Measurements from ENCODE around the gene RSL24D1.
A peak's percentile ranks its signal among the peaks of the same experiment; 100 is the strongest.

Gene RSL24D1

DNA sequence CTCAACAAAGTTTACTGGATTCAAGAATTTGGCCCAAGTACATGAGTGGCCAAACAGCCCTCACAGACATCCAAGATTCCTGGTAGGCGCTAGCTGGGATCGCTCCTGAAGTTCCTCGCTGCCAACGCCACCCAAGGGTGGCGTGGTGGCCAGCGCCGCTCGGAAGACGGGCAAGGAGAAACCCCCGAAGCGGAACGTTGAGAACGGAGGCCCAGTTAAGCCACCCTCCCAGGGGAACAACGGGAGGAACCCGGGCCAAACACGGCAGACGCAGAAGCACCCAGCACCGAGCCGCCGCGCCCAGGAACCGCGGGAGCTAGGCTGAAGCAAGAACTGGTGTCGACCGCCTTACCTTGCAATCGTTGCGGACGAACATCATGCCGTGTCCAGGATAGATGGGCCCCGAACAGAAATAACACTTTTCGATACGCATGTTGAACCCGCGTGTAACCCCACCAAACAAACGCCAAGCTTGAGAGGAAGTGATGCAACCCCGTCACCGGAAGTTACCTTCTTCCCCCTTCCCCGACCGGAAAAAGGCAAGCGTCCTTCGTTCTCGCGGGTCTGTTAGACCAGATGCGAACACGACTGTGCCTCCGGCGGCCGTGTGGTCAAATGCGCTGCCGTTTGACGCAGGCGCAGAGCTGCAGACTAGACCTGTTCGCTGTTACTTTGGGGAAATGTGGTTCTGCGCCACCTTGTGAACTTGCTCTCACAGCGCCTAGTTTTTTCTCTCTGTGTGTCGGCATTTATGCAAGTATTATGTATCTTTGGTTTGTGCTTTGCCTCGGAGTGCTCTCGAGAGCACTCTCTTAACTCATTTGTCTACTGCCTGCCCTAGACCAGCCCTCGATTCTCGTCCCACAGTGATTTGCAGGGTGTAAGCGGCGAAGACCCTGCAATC is at the start of gene RSL24D1:
RSL24D1 (minus strand) TSS at position 484 of the 904 bp plus-strand sequence; CDS start at position 433, 51 bp downstream.
- peak; percentile 92 for DNase-seq (ENCODE audit: low read depth)

DNA sequence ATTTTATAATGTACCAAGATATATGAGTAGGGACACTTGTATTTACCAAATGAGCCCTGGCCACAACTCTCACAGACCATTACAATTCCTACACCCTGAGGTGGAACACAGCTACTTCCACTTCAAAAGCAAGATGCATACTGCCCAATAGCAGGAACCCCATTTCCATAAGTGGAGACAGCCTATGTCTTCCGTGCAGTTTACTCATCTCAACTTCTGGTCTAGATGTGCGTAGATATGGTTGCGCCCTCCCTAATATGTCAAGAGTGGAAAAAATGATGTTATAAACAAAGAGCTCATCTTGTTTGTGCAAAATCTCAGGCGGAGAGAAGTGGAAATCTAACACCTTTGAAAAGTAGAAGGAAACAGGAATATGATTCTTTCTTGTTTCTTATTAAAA is 48.3 kb upstream of the RSL24D1 start:
- no peak for DNase-seq (ENCODE audit: low read depth)

DNA sequence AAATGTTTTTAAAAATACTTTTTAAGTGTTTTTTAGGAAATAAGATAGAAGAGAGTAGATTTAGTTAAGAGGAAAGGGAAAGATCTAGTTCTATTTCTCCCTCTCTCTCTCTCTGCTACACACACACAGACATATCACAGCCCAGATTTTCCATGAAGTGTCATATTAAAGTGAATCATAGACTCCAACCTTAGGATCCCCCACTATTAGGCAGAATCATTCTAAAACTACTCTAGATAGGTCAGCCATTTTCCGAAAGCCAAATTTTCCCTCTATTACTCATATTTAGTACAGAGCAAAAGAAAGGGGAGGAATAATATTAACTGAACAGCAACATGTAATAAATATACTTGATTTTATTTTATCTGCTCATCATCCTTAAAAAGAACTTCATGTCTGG is 45.1 kb upstream of the RSL24D1 start:
- DNase-seq (ENCODE audit: low read depth): no peak

DNA sequence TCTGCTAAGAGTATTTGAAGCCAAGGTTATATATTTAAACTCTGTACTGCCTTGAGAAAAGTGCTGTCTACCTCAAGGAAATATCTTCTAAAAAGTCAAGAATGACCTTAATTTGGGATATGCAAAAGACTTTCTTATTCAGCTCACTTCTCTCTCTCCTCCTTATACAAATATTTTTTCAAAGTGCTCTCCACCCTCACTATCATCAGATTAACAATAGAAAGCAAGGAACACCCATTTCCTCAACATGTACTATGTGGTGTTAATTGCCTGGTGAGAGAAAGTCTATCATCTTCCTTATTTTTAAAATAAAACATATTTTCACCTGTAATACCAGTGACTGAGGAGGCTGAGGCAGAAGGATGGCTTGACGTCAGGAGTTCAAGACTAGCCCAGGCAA is 44.4 kb upstream of the RSL24D1 start:
- DNase-seq (ENCODE audit: low read depth): no peak

DNA sequence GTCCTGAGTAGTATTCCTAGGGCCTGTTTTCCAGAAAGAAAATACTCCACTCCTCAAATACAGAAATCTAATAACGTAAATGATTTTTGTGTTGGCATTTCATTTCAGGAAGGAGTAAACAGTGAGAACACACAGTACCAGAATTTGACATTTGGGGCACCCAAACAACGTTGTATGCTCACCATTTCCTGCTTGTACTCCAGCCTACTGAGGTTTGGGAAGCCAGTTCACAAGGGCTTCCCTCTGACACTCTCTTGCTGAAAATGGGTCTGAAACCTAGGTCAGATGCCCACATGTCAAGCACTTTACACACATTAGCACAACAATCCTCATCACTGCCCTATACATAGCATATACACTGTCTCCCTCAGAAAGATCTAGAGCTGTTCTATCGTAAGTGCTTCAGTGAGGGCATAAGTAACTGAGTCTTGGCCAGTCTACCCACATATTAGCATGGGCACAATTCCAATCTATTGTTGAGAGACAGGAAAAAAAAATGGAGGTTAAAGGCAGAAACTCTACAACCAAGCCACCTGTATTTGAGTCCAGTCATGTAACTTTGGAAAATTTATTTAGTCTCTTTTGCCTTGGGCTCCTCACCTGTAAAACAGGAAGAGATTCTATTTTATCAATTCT is 43.5 kb upstream of the RSL24D1 start:
- DNase-seq (ENCODE audit: low read depth): no peak

DNA sequence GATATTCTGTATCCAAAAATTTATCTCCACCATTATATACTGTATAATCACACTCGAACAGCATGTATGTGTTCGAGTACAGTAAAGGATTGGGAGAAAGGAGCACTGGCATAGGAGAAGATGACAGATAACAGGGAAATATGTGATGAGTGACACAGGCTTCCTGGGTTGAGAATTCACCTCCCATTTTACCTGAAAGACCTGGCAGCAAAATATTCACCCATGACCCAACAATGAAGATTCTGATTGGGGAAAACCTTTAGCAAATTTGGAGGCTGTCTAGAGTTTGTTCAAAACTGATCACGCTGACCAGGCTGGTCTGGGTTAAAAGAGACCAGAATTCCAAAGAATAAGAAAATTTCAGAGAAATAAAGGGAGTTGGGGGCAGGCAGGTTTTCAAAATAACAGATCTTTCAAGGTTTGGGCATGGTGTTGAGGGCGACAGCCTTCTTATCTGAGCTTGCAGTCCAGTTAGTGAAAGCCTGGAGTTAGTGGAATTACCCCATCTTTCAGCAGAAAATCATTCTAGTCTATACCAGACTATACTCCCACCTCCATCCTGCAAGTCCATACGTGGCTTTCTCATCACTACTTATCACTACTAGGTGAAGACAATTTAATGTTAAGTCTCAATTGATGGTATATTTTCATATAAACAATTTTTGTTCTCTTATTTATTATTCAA is 42.8 kb upstream of the RSL24D1 start:
- no peak for DNase-seq (ENCODE audit: low read depth)

DNA sequence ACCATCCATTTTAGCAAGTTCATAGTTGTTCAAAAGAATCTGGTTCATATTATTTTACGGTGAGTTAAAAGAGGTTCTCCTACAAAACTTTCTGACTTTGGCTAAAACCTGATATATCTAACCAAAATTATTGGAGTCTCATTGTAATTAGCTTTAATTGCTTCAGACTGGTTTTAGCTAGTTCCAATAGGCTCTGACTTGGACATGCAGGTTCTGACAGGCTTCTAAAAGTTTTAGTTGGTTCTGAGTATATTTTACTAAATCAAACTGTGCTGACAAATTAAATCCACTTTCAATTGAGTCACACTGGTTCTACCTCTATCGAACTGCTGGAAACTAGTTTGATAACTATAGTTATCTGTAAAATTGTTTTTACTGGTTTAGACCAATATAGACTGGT is 42.1 kb upstream of the RSL24D1 start:
- DNase-seq (ENCODE audit: low read depth): no peak

DNA sequence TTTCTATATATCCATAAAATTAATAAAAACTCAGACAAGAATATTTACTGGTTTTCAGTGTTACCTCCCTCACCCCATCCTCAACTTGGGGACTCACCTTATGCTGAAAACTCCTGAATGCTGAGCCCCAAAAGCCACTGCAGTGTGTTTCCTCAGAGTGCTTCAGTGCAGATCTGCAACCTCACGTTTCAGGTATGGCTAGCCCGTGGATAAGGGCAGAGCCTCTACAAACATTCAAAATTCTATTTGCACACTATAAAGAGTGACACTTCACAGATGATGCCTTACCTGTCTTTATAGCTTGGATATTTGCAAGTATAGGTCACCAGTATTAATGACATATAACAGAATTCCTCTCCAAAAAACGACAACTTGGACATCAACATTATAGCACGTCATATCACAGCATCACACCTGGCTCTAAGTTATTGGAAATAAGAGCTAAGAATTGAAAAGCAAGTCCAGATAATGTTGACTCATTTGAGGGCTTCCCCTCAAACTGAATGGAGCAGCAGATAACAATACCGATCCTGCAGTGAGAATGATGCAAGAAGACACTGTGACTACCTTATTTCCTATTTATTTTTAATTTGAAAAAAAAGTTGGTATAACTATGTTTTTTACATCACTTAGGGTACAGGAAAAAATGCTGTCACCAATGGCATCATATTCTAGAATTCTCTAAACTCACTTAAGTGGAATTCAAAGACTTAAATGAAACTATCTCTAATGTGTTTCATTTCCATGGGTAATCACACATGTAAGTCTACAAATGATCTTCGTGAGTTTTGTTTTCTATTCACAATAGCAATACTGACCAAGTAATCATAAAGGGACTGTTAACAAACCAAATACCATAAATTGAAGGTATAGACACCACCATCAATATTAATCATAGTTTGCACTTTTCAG is 40.7 kb upstream of the RSL24D1 start:
- DNase-seq (ENCODE audit: low read depth): no peak

DNA sequence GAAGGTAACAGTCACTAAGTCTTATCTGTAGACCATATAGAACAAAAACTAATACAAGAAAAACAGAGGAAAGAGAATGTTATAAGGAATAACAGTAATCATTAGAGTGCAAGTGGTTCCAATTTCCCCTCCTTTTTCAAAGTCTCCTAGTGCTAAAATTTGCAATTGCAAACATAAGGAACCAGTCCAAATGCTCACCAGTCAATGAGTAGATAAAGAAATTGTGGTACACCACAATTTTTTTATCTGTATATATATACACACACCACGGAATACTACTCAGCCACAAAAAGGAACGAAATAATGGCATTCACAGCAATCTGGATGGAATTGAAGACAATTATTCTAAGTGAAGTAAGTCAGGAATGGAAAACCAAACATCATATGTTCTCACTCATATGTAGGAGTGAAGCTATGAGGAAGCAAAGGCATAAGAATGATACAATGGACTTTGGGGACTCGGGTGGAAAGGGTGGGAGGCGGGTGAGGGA is 38.9 kb upstream of the RSL24D1 start:
- DNase-seq (ENCODE audit: low read depth): no peak

DNA sequence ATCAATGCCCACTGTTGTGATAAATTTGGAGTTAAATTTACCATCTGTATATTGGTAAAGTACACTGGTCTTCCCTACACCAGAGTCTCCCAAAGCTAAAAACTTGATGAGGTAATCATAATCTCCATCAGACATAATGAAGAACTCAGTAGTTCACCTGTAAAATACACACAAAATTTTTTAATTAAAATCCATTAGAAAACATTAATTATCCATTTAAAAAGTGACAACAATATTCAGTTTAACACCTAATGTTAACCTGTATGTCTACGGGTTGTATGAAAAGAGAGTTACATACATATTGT is 38.0 kb upstream of the RSL24D1 start:
- DNase-seq (ENCODE audit: low read depth): no peak

DNA sequence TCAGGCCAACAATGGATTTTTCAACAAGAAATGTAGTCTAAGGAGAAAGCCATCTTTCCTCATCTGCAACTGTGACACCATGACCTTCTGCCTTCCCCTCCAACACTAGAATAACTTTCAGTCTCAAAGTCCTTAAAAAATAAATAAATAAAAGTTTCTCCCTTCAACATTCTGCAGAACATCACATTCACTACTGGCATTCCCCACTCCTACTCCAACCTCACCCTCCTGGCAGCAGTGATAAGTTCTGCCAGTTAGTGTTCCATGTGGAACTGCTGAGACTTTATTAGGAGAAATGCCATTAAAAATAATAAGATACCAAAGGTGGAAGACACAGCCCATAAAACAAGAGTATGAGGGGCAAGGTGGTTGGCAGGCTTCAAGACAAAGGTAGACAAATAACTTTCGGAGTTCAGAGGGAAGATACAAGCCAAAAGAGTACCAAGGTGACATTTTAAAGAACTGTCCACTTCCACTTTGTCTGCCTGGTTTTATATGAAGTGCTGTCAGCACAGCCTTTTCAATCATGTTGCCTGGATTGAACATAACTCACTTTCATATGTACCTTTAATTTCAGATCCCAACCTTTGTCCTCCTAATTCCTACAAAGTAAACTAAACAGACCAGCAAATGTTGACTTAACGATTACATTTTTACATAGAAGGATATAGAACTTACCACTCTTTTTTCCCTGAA is 37.5 kb upstream of the RSL24D1 start:
- no peak for DNase-seq (ENCODE audit: low read depth)

DNA sequence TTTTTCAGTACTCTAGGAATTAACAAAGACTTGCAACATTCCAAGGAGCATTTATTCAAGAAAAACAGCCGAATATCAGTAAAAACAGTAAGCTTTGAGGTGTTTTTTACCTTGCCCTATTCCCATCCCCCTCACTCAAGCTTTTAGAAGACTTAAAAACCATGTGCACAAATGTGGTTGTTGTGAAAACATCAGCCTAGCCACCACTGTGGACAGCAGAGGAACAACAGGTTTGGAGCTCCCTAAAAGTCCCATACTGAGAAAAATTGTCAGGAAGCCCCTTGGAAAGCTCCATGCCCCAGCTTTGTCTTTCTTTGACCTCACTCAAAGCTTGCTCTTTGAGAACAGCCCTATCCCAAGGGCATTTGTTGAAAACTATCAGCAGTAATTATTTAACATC is 34.7 kb upstream of the RSL24D1 start:
- no peak for DNase-seq (ENCODE audit: low read depth)

DNA sequence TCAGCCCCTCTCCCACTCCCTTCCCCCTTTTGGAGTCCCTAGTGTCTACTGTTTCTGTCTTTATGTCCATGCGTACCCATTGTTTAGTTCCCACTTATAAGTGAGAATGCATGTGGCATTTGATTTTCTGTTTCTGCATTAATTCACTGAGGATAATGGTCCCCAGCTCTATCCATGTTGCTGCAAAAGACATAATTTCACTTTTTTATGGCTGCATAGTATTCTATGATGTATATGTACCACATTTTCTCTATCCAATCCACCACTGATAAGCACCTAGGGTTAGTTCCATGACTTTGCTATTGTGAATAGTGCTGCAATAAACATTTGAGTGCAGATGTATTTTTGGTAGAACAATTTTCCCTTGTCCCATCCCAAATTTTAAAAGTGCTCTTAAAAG is 34.2 kb upstream of the RSL24D1 start:
- DNase-seq (ENCODE audit: low read depth): no peak

DNA sequence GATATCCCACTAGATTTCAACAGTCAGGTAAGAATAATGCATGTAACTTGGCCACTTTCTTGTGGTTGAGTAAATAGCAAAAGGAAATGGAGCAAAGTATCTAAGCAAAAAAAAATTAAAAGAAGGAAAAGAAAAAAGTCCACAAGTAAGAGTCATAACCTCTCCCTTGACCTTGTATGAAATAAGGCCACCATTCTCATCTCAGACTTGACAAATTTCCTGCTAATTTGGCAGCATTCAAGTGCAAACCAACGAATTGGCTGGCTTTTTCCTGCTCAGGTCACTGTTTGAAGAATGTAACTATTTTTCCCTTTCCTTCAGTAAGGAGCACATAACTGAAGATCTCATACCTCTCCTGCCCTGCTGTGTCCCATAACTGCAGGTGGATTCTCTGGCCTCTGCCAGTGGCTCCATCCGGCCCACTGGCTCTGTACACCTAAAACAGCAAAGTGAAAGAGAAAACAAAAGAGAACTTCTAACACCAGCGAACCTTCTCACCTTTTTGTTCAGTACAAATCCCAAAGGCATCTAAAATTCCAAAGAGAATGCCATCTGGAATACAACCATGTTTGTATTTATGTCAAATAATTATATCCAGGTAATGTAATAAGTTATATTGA is 33.4 kb upstream of the RSL24D1 start:
- DNase-seq (ENCODE audit: low read depth): no peak

DNA sequence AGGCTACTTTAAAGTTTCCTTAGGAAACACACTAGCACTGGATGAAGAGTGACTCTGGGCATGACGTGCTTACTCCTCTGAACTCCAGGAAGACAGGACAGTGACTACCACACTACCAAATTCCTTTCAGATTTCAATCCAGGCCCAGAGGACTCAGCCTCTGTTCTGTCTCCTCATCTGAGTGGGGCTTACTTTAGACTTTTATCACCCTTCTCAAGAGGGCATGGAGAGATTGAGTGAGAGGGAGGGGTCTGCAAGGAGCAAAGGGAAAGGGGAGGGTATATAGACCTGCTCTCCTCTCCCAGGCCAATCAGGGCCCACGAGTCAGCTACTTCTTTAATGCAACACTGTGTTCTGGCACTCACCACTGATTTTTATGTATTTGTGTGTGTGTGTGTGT is 29.4 kb upstream of the RSL24D1 start:
- DNase-seq (ENCODE audit: low read depth): no peak

DNA sequence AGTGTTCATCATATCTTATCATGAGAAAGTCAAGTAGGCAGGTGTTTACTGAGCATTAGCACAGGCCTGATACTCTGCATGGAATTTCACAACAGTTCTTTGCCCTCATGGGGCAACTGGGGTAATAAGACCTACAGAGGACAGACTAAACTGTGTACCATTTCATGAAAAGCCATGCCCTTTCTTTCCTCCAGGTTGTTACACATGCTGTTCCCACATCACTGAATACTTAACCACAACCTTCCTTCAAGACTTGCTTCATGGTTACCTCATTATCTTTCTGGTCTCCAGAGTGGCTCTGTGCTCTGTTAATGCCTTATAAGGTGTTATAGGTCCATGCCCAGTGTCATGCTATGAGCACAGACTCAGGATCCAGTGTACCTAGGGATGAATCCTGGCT is 28.2 kb upstream of the RSL24D1 start:
- no peak for DNase-seq (ENCODE audit: low read depth)

DNA sequence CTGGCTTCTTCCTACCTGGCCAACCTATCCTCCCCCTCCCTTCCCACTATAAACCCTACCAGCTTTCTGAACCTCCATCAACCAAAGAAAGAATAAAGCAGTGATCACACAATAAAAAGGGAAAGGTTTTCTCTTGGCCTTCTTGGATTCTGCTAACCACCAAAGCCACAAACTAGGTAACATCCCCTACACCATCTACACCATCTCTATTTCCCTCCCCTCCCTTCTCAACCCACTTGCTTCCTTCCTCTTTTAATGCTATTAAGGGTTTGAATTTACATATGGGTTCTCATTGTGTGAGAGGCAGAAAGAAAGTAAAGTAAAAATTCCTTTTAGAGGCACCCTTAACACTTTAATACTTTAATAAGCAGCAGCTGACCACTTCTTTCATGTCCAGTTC is 25.8 kb upstream of the RSL24D1 start:
- no peak for DNase-seq (ENCODE audit: low read depth)

DNA sequence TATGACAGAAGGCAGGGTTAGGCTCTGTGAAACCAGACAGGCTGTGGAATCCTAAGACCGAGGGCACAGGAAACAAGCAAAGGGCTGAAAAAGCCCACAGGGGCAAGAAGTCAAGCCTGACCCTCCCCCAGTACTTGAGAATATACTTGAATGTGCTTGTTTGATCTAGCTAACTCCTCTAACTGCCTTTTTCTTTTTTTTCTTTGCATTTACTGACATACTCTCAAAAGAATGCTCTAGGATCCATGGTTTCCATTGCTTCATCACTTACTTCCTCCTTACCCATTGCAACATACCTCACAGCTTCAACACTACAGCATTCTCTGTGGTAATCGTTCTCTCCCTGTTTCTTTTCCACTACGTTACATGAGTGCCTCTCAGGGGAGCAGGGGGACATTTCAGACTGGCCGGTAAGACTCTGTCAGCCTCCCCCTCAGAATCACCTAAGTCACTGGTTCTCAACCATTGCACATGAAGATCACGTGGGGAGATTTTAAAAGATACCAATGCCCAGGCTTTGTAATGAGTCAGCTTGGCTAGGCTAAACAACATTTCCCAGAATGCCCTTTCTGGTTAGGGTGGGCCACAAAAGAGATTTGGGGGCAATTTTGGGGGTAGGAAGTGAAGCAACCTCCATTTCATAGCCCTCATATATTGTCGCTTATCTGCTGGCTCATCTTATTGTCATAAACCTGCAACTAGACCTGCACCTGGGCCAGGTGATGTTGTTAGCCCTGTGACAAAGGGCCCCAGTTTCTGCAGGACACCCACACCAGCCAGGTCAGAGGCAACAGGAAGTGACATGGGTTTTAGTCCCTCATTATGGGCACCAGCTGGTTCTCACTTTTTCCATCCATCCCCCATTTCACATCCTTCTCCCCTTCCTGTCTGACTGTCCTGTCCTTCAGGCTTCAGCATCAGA is 24.6 kb upstream of the RSL24D1 start:
- DNase-seq (ENCODE audit: low read depth): no peak

DNA sequence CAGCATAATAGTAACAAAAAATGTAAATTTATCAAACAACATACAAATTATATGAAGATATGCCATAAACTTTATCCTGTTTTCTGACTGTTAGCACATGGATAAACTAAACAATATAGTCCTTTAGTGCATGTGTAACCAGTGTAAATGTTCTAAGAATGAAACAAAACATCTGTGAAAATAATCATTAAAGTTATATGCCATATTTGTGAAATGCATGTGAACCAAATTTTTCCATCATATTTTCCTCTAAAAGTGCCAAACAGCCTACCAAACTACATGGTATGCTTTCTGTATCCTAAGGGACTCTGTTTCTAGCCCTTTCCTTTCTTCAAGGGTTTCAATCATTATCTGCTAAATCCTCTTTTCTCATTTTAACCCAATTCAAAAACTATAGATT is 23.9 kb upstream of the RSL24D1 start:
- DNase-seq (ENCODE audit: low read depth): no peak

DNA sequence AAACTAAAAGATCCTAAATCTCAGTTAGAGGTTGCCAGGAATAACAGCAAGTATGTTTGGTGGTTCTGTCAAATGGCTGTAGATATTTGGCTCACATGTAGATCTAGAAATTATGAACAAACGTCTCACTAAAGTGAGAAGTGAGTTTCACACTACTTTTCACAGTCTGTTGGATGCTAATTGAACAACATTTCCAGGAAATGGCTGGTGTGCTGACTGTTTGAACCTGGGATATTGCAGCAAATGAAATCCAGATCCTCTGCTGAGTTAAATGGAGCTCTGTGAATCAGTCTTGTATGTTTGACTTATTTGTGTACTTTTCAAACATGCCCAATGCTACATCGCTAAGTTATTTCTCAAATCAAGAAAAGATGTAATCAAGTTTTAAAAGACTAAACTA is 21.3 kb upstream of the RSL24D1 start:
- DNase-seq (ENCODE audit: low read depth): no peak
